Stimulated activated CD8-positive, alpha-beta memory T cell treated with anti-CD3 and anti-CD28 coated beads, Interleukin-4, amount 100 ng/mL, for 1 hour (primary cell): ENCODE measurements around the gene NOB1.

ENCODE experiments used
- DNase-seq, 2 donors: peaks; one replicate each; pipeline ENCODE4 v3.0.0-alpha.2; 2020; ENCODE audit warnings: low read depth in 2 of 2, low spot score in 1 of 2

NOB1 gene

GRCh38 chr16:69721441-69721957, 33.2 kb downstream of the NOB1 start:
- DNase-seq = no peak

GRCh38 chr16:69720822-69721430, 33.8 kb downstream of the NOB1 start:
- no peak for DNase-seq

DNA sequence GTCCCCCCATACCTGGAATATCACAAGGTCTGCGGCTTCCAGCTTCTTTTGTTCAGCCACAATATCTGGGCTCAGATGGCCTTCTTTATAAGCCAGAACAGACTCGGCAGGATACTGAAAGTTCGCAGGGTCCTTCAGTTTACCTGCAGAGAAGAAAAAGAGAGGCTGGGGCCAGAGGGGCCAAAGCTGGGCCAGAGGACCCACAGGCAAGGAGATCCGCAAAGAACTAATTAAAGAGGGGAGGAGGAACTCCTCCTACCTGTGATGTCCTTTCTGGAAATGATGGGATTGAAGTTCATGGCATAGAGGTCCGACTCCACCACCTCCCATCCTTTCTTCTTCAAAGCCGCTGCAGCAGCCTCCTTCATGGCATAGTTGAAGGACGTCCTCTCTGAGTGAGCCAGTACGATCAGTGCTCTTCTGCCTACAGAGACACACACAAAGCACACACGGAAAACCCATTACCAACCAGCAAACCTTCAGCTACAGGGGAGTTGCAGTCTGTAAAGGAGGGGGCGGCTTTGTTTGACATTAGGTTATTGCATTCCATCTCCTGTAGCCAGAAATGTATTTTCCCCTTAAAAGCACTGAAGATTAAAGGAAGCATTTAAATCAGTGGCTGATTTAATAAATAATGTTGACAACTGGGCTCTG, 36.5 kb downstream of the NOB1 start:
- DNase-seq = no peak

GRCh38 chr16:69717066-69717465, 37.7 kb downstream of the NOB1 start:
- DNase-seq = no peak

DNA sequence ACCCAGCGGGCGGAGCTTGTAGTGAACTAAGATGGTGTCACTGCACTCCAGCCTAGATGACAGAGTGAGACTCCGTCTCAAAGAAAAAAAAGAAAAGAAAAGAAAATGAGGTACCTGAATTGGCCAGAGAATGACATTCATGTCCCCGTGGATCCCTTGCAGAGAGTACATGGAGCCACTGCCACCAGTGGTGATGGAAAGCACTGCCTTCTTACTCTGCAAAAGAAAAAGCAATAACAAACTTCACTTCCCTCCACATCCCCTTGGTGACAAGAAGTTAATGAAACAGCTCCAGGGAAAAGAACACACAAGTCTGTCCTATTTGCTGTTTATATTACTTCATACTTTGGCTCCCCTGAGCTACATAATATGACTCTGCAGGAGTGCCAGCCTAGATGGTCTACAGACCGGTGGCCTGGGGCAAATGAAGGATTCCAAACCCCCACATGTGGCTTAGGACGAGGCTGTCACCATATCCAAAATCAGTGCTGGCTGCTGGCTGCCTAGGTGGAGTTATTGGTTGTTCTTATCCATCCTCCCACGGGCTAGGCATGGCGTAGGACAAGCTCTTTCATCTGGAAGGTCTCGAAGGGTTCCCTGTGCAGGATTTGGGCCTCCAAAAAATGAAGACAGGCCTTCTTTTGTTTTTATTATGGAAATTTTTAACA, 41.7 kb downstream of the NOB1 start:
- DNase-seq = no peak

DNA sequence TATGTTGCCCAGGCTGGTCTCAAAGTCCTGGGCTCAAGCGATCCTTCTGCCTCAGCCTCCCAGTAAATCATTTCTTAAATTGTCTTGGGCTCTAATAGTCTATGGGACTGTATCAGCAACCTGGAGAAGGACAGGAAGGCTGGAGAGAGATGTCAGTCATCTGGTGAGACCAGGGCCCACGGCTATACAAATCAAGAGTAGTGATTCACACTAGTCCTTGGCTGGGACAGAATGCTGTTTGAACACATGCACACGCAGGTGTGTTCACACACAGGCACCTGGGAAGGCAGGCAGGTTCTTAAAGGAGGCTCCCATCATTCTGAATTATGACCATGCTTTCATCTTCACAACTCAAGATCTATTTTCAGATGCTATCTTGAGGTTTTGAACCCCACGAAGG, 42.4 kb downstream of the NOB1 start:
- DNase-seq = no peak

DNA sequence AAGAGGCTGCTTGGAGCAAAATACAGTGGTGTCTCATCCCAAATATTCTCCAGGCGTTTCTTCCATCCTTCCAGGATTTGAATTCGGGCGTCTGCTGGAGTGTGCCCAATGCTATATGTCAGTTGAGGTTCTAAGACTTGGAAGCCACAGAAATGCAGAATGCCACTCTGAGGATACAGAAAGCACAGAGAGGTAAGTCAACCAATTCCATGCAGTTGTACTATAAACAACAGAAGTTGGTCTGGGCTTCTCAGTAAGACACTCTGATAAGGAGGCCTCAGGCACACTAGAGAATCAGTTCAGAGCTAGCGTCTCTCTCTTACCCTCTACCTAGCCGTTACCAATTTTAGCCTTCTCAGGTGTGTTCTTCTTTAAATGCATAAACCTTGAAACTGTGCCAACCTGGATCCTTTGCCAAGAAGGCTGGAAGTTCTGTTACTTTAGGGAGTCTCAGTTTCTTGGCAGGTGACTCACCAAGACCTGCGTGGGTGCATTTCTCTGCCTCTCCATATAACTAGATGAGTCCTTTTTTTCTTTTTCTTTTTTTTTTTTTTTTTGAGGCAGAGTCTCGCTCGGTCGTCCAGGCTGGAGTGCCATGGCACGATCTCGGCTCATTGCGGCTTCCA, 43.5 kb downstream of the NOB1 start:
- DNase-seq = no peak

DNA sequence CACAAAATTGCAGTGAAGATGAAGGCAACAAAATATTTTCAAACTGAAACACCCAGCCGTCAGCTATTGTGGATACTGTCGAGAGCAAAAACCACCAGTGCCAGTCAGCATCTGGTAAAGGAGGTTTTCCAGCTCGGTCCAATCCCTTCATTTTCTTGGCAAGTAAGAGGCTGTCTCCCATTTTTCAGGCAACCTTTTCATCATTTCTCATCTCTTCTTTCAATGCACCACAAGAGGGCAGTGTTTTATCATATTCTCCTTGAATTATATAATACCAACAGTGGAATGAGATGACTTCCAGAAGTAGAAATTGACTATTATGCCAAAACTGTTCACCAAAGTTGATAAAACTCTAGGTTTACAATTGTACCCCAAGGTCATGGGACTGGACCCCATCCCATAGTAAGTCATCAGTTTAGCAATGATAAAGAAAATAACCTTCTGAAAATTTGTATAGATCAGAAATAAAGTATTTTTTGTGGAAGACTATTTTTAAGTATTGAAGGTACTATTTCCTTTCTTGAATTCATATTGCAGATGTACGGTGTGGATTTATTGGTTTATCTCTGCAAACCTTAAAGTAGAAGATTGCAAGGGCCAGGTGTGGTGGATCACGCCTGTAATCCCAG, 45.2 kb downstream of the NOB1 start:
- DNase-seq = no peak

DNA sequence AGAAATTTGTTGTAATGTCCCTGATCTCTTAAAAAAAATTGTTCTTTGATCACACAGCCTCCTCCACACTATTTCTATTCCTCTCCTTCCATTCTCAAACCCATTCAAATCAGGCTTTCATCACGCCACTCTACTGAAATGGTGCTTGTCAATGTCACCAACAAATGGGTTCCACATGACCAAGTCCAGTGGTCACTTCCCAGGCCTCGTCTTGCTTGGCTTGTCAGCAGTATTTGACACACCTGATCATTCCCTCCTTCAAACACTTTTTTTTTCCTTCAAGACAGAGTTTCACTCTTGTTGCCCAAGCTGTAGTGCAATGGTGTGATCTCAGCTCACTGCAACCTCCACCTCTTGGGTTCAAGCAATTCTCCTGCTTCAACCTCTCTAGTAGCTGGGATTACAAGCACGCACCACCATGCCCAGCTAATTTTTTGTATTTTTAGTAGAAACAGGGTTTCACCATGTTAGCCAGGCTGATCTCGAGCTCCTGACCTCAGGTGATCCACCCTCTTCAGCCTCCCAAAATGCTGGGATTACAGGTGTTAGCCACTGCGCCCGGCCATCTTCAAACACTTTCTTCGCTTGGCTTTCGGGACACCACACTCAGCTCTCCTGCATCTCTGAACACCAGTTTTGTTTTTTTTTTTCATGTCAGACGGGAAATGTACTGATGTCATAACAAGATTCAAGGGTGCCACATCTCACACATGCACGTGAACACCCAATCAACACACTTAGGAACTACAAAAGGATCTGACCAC, 46.6 kb downstream of the NOB1 start:
- no peak for DNase-seq

GRCh38 chr16:69706975-69707340, 47.8 kb downstream of the NOB1 start:
- no peak for DNase-seq

DNA sequence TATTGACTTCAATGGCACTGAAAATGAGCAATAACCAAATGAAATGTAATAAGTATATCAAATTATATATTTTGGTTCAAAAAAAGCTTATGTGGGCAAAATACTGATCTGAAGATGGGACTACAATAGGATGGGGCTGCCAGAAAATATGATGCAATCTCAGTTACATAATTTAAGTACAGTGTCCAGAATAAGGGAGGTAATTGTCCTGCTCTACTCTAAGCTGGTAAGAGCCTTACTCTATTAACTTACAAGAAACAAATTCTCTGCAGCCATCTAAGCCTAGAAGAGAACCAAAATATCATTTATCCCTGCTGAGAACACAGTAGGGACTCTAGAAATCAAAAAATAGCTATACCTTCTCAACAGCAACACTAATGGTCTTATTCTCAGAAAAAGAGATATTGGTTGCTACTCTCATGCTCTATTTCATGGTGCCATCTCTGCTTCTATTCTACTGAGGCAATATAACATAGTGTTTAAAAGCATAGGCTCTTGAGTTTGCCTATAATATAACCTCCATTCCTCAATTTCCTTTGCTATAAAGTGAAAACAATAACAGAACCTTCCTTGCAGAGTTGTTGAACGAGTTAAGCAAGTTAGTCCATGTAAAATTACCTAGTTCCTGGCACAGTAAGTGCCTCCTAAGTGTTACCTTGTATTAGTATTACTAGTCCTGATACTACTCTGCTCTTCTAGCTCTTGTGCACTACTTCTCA, 48.3 kb downstream of the NOB1 start:
- no peak for DNase-seq

DNA sequence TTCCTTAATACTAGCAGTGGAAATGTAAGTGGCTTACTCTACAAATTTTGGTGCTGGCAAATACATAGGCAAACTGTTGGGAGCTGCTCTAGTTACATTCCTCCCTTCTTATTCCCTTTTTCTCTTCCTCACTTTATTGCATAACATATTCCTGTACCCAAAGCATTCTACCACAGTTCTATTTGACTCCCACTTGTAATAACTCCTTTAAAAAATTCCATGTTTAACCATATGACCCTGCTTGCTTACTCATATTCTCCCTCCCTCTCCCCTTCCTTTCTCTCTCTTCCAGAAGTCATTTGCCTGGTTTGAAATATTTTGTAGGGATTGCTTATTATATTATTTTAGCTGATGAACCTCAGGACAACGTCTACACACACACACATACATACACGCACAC, 51.1 kb downstream of the NOB1 start:
- DNase-seq = no peak

DNA sequence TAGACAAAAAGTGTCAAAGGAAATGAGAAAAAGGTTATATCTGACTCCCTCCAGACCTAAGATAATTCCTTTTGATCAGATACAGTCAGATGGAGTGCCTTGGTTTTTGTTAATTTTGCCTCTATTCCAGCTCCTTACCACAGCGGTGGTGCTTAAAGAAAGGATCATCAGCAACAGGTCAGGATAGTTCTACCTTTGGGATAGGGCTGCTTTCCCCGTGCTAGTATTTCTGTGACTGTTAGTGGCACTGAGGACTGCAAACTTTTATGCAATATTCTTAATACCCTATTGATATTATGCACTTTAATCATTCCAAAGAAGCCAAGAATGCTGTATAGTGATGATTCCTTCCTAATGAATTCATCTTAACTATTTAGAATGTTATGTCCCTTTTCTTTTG, 52.9 kb downstream of the NOB1 start:
- no peak for DNase-seq

DNA sequence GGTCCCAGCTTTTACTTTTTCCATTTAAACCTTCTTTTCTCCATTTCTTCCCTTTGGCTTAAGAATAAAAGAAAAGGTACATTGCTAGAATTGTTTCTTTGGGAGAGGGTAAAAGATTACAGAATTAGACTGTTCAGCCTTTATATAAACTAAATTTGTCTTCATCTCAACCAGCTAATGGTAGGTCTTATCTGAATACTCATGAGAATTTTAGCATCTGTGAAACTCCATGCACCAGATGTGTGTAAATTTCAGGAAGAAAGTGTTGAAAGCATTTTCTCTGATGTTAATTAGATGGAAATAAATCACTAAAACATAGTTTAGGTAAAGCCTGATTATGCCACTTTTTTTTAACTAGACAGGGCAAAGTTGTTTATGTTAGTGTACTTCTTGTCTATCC, 53.3 kb downstream of the NOB1 start:
- DNase-seq = no peak

- DNase-seq = no peak
Observed at GRCh38 chr16:69699915-69700314, 54.8 kb downstream of the NOB1 start.

DNA sequence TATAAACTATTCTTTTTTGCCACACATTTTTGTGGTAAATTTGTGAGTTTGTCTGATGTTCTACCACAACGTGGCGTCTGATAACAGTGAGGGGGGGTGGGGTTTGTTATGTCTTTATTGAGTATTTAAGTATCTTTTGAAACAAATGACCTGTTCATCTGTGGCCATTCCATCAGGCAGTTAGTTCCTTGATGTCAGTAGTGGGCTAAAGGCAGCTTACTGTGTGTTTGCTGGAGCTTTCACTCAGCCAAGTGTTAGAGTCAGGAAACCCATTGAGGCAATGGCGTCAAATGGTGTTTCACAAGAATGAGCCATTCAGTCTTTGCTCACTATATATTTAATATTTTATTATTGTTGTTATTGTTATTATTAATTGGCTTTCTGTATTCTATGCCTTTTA, 56.3 kb downstream of the NOB1 start:
- DNase-seq = no peak

DNA sequence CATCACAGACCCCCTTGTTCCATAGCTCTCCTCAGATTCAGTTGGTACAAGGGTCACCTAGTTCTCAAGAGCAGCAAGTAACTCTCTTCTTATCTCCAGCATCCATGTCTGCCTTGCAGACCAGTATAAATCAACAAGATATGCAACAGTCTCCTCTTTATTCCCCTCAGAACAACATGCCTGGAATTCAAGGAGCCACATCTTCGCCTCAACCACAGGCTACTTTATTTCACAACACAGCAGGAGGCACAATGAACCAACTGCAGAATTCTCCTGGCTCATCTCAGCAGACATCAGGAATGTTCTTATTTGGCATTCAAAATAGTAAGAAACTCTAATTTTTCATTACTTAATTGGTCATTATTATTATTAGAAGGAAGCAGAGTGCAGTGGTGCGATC, 60.8 kb downstream of the NOB1 start:
- DNase-seq = no peak

GRCh38 chr16:69691980-69692911, 62.5 kb downstream of the NOB1 start:
- no peak for DNase-seq
